Activated CD4-positive, alpha-beta T cell treated with anti-CD3 and anti-CD28 coated beads for 48 hours (primary cell): ENCODE data around the gene ABCB1.
"Not testable (repeated sequence)": the region's sequence is repeated elsewhere in the genome, so short reads cannot be mapped to it uniquely, and the experiment has no call there.

ENCODE experiments used
- DNase-seq: peaks from one replicate; pipeline ENCODE4 v3.0.0-alpha.2; 2020

Gene ABCB1

DNA sequence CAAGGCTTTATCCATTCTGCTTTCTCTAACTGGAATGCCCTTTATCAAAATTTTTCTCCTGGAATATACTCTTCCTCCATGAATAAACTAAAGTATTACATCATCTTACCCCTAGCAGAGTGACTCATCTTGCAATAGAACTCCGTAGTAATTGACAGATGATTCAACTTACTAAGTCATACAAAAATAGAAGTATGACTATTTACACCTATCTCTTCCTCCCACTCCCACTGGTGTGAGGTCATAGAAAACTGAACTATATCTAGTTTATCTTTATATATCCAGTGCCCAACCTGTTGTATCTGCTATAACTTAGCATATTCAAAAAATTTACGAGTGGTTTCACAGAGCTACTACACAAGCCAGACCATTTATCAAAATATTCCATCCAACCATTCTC lies 26.1 kb downstream of the ABCB1 start:
- no peak for DNase-seq

DNA sequence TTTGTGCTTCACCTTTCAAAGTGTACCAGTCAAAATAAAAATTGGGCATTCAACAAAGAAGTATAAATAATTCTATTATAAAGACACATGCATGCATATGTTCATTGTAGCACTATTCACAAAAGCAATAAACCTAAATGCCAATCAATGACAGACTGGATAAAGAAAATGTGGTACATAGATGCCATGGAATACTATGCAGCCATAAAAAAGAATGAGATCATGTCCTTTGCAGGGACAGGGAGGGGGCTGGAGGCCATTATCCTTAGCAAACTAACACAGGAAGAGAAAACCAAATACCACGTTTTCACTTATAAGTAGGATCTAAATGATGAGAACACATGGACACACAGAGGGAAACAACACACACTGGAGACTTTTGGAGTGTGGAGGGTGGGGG lies 28.2 kb downstream of the ABCB1 start:
- DNase-seq = not testable (repeated sequence)

DNA sequence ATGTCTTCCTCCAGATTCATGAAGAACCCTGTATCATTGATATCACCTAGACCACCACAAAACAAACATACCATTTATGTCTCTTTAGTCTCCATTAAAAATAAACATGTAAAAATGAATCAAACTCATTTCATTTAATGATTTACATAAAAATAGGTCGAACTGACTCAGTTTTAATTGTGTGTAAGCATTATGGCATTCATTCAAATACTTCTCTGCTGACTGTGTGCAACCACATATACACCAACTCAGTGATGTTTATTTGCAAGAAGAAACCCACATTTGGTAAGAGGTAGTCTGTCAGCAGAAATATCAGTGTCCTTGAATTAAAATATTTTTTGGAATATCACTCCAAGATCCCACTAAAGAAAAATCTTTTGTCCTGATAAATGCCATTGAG lies 30.5 kb downstream of the ABCB1 start:
- DNase-seq = no peak

DNA sequence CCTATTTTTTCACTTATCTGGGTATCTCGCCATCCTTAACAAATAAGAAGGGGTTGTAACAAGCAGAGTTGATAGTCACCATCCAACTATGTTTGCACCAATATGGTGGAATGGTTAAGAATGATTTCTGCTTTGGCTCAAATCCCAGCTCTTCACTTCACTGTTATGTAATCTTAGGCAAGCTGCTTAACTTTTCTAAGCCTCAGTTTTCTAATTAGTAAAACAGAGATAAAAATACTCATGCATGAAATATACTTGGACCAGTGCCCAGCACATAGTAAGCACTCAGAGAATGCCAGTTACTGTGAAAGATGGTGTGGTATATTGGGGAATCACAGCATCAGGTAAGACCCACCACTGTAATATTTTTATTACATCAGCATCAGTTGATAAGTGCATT lies 33.6 kb downstream of the ABCB1 start:
- DNase-seq = no peak

DNA sequence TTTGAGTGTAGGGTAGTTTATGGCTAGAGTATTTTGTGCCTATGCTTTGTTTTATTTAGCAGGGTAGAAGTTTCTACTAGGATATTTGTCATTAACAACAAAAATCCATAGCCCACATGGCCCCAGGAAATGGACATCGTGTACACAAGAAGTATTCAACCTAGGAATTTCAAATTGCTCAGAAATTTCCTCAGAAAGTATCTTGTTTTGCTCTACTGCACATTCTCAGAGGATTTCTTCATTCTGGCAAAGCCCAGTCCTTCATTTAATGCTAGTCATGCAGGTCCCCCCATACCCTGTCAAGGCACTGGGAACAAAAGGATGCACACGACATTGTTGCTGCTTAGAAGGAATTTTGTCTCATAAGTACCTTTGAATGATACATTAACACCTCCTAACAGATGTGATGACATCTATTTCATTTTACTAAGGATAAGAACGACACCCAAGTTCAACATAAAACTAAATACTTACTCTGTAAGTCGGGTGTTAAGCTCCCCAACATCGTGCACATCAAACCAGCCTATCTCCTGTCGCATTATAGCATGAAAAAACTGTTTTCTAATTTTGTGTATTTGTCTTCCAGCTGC lies 34.3 kb downstream of the ABCB1 start:
- DNase-seq = no peak

DNA sequence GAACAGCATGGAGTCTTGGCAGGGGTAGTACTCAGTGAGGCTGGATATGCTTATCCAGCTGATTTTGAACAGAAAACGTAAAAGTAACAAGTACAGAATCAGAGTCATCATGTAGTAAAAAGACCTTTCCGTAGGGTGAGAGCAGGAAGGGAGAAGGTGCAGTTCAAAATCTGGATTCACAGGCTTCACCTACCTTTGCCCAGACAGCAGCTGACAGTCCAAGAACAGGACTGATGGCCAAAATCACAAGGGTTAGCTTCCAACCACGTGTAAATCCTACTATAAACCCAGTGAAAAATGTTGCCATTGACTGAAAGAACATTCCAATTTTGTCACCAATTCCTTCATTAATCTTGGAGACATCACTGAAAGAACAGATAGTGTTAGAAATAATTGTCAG lies 34.8 kb downstream of the ABCB1 start:
- no peak for DNase-seq

DNA sequence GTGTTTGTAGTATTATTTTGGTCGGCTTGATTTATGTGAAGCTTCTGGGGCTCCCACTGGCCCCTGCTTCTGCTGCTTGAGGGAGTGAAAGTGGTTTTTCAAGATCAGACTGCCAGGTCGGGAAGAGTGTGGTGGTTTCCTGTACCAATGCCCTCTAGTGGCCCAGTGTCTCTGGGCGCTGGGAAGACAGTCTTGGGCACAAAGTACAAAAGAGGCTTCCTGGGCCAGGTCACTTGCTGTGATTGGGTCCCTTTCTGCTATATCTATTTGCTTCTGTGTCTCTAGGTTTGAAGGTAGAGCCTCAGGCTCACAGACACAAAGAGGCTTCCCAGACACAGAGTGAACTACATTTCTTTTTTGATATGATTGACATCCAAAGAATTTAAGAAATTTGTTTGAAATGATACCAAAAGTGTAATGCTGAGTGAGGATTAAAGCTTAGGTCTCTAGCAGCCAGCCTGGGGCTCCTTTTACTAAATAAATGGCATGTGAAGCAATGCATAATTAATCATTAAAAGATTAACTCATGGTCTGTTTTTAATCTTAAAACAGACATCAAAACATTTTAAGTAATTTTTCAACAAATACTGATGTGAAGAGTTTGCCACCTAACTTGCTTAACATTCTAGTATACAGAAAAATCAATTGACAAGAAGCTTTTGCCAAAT lies 36.3 kb downstream of the ABCB1 start:
- peak; percentile 37 for DNase-seq

DNA sequence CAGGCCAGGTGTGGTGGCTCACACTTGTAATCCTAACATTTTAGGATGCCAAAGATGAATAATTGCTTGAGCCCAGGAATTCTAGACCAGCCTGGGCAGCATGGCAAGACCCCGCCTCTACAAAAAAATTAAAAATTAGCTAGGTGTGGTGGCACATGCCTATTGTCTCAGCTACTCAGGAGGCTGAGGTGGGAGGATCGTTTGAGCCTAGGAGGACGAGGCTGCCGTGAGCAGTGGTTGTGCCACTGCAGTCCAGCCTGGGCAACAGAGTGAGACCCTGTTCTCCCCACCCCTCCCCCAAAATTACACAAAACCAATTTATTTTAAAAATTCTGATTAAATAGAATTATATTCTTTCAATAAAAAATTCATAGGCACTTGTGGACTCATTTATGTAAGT lies 39.0 kb downstream of the ABCB1 start:
- DNase-seq = no peak

DNA sequence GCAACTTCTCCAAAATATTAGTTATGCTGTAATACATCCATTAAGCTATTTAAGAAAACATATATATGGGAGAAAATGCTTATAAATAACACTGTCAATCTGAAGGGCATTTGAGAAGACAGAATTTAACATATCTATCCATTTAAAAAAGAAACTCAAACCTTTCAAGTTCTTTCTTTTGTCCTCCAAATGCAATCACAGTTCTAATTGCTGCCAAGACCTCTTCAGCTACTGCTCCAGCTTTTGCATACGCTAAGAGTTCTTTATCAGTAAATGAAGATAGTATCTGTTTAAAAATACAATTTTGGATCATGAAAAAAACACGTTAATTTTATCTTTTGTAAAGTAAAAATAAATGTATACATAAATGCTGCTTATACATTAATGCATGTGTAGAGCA lies 39.6 kb downstream of the ABCB1 start:
- DNase-seq = no peak

DNA sequence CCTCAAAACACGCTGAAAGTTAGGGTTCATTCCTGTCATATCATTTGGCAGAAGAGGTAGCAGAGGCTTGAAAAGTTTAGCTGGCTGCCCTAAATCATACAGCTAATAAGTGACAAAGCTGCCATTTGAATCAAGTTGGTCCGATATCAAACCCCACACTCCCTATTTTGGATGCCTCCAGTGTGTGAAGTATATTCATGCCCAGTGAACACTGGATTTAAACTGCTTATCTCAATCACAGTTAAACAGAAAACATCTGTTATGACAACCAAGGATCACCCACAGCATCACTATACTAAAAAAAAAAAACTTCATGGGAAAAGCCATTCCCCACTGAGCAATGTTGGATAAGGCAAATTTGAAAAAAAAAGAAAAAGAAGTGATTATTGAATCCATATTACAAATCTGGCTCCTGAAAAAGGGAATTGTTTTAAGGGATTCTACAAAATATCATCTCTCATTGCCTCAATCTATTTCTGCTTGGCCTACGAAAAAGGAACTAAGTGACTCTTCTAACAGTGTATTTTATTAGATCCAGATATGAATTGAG lies 48.3 kb downstream of the ABCB1 start:
- no peak for DNase-seq

DNA sequence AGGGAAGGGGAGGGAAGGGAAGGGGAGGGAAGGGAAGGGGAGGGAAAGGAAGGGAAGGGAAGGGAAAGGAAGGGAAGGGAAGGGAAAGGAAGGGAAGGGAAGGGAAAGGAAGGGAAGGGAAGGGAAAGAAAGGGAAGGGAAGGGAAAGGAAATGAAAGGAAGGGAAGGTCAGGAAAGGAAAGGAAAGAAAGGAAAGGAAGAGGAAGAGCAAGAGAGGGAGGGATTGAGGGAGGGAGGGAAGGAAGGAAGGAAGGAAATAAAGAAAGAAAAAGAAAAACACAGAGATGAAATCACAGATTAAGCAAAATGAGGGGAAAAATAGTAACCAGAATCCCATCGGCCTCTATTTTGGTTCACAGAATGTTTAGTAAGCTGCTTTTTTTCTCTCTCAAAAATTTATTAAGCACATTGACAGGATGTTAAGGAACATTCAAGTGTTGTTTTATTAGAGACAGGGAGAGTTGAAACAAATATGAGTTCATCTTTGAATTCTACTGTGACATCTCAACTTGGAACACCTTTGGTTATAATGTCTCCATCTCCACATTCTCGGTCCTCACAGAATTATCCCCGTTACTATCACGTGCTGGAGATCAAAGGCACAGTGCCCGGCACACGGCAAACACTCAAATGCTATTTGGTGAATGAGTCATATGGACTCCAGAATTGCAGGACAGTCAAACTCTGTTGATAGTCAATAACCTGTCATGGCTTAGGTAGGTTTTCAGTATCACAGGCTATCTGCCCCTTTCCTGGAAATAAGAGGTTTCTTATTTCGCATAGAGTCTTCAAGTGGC lies 52.4 kb downstream of the ABCB1 start:
- DNase-seq = no peak

DNA sequence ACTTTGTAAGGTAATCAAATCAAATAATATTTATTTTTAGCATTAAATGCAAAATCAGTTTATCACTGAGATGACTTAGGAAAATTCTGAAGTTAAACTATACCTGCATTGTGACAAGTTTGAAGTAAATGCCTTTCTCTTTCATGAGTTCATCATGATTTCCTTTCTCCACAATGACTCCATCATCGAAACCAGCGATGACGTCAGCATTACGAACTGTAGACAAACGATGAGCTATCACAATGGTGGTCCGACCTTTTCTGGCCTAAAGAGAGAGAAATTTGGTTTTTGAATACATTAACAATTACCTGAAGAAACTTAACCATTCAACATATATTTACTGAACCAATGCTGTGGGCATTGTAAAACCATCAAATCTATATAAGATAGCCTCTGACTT lies 54.9 kb downstream of the ABCB1 start:
- DNase-seq = no peak

DNA sequence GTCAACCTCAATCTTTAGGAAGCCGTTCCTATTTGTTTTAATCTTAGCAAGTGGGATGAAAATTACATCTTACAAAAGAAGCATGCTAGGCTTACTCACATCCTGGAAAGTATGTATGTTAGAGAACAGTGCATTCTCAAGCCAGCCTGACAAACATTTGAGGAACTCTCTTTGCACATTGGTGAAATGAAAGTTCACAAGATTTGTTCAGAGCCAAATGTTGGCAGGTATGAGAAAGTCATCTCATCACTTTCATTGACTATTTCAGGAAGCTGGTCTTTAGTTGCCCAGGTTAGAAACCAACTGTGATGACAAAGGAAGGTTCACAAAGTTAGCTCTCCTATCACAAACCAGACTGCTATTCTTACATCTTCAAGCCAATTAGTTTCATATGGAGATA lies 57.1 kb downstream of the ABCB1 start:
- no peak for DNase-seq

DNA sequence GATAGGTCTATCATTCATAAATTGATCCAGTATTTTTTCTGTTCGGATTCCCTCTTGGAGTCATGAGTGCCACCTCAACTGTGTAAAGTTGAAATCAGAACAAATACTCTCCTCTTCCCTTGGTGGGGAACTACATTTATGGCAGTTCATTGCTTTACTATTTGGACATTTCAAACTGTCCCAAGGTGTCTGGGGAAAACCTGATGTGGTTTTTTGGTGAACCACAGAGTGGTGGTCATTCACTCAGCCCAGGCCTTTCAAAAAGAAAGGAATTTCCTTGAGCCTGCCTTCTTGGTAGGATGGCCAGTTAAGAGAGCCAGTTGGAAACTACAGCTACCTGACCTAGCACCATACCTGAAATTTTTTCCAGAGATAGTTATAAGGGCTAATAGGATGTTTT lies 59.0 kb downstream of the ABCB1 start:
- no peak for DNase-seq

DNA sequence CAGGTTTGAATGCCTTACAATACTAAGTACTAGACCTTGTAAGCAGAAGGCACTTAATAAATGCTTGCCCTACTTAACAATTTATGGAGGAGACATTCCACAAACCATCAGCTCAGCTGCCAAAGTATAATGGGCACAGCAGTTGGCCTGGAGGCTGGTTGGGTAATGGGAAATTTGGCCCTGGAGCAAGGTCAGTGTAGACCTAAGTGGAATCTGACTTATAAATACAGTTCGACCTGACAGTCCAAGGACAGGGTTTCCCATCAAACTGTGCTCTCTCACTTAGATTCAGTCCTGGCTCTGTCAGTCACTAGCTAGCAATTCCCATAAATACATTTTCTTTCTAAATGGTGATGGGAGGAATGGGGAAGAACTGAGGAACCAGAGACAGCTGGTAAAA lies 62.6 kb downstream of the ABCB1 start:
- DNase-seq = no peak

DNA sequence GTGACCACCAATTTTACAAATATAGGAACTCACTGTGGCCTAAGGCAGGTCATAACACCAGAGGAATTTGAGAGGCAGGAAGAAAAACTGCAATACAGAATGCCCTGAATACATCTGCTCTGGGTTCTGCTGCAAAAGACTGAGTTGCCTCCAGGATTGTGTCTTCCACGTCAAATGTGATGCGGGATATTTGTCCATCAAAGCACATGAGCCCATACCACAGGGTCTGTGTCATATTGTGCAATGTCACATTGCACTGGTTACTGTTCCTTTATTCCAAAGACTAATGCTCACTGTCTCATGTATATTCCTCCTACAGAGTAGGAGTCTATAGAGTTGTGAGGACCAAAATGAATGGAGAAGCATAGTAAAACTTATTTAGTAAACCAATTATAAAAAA lies 66.6 kb downstream of the ABCB1 start:
- DNase-seq = no peak

DNA sequence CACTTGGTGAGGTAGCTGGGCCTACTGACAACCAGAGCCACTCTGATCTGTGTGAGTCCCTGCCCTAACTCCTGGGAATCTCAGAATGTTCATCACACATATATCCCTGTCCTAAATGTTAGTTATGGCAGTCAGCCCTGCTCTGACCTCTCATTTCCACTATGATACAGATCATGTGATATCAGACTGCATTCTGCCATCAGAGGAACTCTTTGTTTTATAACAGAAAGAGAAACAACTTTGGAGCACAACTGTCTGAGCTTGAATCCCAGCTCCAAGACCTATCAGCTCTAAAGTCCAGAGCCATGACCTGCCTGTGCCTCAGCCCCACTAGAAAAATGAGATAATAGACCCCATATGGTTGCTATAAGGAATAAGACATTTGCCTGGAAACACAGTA lies 70.6 kb downstream of the ABCB1 start:
- DNase-seq = no peak

DNA sequence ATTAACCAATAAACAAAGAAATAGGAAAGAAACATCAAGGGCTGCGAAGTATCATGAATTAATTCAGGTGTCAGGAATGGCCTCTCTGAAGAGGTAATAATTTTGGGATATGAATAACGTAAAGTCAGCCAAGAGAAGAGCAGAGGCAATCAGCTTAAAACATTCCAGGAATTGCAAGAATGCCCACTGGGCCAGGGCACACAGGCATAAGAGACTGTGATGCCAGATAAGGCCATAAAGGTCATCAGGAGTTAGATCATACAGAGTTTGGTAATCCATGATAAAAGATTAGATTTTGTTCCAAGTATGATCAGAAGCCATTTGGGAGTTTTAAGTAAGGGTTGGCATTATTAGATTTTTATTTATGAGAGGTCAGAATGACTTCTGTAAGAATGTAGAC lies 72.0 kb downstream of the ABCB1 start:
- no peak for DNase-seq

DNA sequence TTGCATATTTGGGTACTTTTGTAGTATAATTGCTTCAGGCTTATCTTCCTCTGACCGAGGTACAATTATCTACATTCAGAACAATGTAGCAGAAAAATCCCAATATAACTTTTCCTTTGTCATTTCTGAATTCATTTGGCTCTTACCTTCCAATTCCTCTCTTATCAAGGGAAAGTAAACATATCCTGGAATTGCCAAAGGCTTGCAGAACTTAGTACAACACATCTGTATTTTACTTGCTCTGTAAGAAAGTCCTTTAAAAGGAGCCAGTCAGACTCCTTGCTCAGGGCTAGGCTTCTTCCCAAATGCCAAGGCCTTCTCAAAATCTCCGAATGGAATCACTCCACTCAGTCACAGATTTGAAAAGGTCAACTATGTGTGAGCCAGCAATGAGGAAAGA lies 81.9 kb downstream of the ABCB1 start:
- DNase-seq = no peak

DNA sequence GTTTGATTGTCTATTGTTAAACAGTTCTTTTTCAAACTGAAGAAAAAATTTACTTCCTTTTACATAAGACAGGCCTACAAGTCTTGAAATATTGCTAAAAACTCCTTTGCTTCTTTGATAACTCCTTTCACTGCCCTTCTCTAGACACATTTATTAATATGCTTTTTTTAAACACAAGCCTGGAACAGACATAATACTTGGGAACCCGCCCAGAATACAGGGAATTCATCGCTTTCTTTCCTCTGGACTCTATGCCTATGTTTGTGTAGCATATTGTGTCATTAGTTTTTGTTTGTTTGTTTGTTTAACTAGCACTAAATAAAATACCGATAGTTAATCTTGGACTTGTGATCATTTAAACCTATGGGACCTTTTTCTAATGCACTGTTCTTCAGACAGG lies 82.8 kb downstream of the ABCB1 start:
- no peak for DNase-seq

DNA sequence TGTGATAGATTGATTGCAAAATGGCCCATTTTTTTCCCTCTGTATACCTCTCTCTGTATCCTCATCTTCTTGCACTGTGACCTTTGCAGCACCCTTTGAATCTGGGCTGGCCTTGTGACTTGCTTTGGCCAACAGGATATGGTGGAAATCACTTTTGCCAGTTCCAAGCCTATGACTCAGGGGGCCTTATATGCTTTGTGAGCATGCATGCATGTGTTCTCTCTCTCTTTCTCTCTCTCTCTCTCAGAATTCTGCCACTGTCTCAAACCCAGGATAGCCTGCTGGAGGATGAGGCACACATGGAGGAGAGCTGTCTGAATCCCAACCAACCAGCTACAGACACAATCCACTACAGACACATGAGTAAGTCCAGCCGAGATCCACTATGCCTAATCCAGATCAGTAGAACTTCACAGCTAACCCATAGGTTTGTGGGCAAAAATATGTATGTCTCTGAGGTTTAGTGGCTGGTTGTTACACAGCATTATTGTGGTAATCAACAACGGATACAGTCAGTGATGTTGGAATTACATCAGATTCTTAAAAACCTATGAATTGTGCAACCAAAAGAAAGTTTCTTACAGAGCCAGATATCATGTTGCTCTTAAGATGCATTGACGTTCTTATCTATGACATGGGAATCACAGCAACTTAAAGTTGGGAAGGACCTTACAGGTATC lies 83.4 kb downstream of the ABCB1 start:
- DNase-seq = no peak

DNA sequence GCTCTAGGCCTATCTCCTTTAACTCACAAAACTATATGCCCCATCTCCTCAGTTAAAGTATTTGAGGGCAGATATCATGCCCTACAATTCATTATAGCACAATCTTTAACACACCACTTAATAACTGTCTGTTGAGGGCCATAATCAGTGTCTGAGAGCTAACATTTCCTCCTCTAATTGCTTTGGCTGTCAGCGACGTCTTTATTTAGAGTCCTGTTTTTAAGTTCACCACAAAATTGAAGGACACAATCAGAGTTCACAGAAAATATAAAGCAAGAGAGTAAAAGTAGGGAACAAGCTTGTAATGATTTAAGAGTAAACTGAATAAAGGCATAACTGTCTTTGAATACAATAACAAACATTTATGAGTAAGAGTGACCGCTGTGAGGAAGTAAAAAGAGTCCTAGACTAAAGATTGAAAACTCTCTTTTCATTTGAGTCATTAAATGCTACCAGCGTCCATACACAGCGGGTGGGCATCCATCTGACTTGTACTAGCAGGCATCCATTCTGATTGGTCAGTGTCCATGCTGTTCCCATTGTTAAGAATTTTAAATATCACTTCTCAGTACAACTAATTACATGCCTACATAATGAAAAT lies 86.8 kb downstream of the ABCB1 start:
- DNase-seq = no peak

DNA sequence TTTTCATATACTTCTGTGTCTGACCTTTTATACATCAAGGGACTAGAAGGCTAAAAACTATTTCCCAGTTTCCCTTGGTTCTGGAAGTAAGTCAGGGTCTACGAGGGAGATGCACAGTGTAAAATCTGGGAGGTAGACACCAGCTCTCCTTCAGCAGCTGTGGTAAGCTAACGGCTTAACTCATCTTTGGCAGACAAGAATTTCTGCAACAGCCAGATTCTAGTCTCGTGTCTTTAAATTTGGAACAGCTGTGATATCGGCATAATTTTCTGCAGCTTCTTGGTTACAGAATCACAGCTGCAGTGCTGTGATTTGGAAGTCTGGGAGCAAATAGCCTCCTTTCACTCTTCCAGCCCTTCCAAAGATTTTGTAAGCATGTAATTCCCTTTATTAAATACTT lies 87.8 kb downstream of the ABCB1 start:
- no peak for DNase-seq
